Uterus (tissue), 4 donors: ENCODE measurements around the gene PNMA3. TPM values are rescaled to one million over a fixed set of nuclear protein-coding genes. Genes with fewer than 3 reads are reported as not detected.

Source experiments
- DNase-seq, 2 donors: peaks; one replicate each; pipeline ENCODE4 v3.0.0-alpha.2; 2019 to 2020
- H3K27ac ChIP-seq, 2 donors: fragments of 200-600 bp; sonication (generic); 1 replicate in 1 of 2; 2 replicates in 1 of 2; pipeline ENCODE4 v1.5.1; 2016 to 2018
- H3K27me3 ChIP-seq, 2 donors: fragments of 200-600 bp; sonication (generic); one replicate each; pipeline ENCODE4 v1.5.1; 2018 to 2019; ENCODE audit warnings: control low read depth in 1 of 2
- H3K36me3 ChIP-seq, 2 donors: fragments of 200-600 bp; sonication (generic); one replicate each; pipeline ENCODE4 v1.5.1; 2019; ENCODE audit warnings: control low read depth in 1 of 2
- H3K4me1 ChIP-seq, 2 donors: fragments of 200-600 bp; sonication (generic); one replicate each; pipeline ENCODE4 v1.5.1; 2018 to 2019; ENCODE audit warnings: control low read depth in 1 of 2
- H3K4me3 ChIP-seq, 2 donors: fragments of 200-600 bp; sonication (generic); 1 replicate in 1 of 2; 2 replicates in 1 of 2; pipeline ENCODE4 v1.5.1; 2018 to 2019; ENCODE audit warnings: mild to moderate bottlenecking in 1 of 2
- H3K9me3 ChIP-seq, 2 donors: fragments of 200-600 bp; sonication (generic); one replicate each; pipeline ENCODE4 v1.5.1; 2019; ENCODE audit warnings: control low read depth in 1 of 2
- POLR2A ChIP-seq, 2 donors: fragments of 450-650 bp; IDR thresholded peaks; one replicate each; pipeline ENCODE4 v1.6.1; 2016; ENCODE audit warnings: antibody characterized with exemption in 2 of 2, mild to moderate bottlenecking in 1 of 2, moderate library complexity in 1 of 2
- intact Hi-C: fragments of 100-400 bp; cut with DNase I; formaldehyde crosslinking; loops from one replicate; pipeline ENCODE4 v1.15.1; 2023; ENCODE audit warnings: low total_unique reads
- total RNA-seq, 4 donors: library from RNA; depleted of rRNA in 3 of 4; stranded (reverse); fragments of >200 nt in 3 of 4; gene quantifications; one replicate each; pipeline versions ENCODE4 v1.1.0 to v1.2.4, GENCODE V29; 2014 to 2023
- TF ChIP-seq, protein P1 (sequence below), 4 experiments: fragments of 200-600 bp in 2 of 4; fragments of 450-650 bp in 2 of 4; sonication (generic) in 2 of 4; IDR thresholded peaks; one replicate each; pipeline ENCODE4 v1.5.1; 2016 to 2019; ENCODE audit warnings: antibody characterized with exemption in 4 of 4, mild to moderate bottlenecking in 2 of 4, moderate library complexity in 1 of 4
- donor health status: DM: yes; HTN: yes; CAD: no.

The PNMA3 gene
- total RNA-seq, 4 donors from 2014 or later: 0.49 to 4.8 TPM; not detected in 2

DNA sequence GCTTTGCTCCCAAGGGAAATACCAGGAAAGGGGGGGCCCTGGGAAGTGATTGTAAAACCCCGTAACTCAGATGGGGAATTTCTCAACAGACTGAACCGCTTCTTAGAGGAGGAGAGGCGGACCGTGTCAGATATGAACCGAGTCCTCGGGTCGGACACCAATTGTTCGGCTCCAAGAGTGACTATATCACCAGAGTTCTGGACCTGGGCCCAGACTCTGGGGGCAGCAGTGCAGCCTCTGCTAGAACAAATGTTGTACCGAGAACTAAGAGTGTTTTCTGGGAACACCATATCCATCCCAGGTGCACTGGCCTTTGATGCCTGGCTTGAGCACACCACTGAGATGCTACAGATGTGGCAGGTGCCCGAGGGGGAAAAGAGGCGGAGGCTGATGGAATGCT is 1.0 kb downstream of the PNMA3 start:
- no peak for DNase-seq
- intact Hi-C loops: no loop called here
- H3K27me3 ChIP-seq: peaks cover 0 to 6% of the 10 kb centered on the region in 2 donors

DNA sequence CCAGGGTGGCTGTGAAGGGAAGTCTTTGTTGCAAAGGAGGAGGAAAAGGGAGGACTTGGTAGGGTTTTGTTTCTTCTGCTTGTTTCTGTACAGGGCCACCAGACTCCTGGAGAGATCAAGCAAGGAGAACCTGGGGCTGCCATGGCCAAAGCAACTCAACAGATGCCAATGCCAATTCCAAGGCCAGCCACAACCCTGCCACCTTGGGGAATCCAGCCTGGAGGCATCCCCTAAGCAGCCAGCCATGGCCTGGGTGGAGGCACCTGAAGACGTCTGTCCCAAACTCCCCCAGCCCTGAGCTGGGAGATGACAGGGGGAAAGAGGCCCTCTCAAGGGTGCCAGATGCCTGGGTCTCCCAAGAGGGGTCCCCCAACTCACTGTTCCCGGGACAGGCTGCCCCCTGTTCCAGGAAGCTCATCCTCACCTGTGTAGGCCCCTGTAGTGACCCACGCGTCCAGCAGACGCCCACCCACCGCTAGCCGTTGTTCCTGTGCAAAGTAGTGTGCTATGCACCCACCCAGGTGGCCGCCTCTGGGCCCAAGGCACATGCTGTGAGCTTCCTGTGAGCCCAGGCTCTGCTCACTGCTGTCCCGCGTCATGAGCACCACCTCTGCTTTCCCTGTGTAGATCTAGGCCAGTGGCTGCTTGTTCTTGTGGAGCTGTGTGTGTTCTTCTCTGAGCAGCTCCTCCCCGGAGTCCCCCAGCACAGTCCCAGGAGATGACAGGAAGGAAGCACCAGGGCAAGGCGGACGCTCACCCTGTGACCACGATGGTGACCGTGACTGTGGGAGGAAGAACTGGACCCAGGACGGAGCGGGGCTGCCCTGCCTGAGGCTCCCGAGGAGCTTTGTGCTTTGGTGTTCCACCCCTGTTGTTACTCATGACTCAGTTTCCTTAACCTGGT is 3.2 kb downstream of the PNMA3 start:
- DNase-seq: no peak
- H3K27me3 ChIP-seq: peaks cover 0 to 6% of the 10 kb centered on the region in 2 donors
- TF ChIP-seq POLR2A (IDR thresholded peaks at IDR 0.05): no peak
- TF ChIP-seq, protein P1, sequence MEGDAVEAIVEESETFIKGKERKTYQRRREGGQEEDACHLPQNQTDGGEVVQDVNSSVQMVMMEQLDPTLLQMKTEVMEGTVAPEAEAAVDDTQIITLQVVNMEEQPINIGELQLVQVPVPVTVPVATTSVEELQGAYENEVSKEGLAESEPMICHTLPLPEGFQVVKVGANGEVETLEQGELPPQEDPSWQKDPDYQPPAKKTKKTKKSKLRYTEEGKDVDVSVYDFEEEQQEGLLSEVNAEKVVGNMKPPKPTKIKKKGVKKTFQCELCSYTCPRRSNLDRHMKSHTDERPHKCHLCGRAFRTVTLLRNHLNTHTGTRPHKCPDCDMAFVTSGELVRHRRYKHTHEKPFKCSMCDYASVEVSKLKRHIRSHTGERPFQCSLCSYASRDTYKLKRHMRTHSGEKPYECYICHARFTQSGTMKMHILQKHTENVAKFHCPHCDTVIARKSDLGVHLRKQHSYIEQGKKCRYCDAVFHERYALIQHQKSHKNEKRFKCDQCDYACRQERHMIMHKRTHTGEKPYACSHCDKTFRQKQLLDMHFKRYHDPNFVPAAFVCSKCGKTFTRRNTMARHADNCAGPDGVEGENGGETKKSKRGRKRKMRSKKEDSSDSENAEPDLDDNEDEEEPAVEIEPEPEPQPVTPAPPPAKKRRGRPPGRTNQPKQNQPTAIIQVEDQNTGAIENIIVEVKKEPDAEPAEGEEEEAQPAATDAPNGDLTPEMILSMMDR (IDR thresholded peaks at IDR 0.05): no peak
- H3K27ac ChIP-seq: no peak overlapping the region
- no peaks in the 10 kb centered on the region for H3K4me1 ChIP-seq
- H3K4me3 ChIP-seq: no peak overlapping the region
- H3K9me3 ChIP-seq: no peaks in the 10 kb centered on the region
- intact Hi-C loops: no loop called here
- H3K36me3 ChIP-seq: no peaks in the 10 kb centered on the region

More for the DNA sequence above, 1.0 kb downstream of the PNMA3 start:
- Histone ChIP-seq H3K4me1 (no peaks in the 10 kb centered on the region), H3K9me3 (no peaks in the 10 kb centered on the region), H3K36me3 (no peaks in the 10 kb centered on the region), H3K27ac (no peak overlapping the region), H3K4me3 (no peak overlapping the region)
- no peak for TF ChIP-seq POLR2A (IDR thresholded peaks at IDR 0.05)
- TF ChIP-seq, protein P1 (IDR thresholded peaks at IDR 0.05): no peak

DNA sequence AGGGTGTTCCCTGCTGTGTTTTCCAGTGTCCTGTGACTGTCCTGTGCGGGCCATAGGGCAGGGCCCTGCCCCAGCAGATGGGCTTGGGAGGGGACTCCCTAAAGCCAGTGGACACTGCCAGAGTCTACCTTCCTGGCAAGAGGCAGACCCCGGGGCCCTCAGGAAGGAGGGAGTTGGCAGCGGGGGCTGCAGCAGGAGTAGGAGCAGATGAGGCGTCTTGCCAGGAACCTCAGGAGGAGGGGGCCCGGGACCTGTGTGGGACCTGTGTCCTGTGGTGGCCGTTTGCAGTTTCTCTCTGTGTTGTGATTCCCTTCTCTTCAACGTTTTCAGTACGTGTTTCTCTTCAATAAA is 3.8 kb downstream of the PNMA3 start:
- no peaks in the 10 kb centered on the region for H3K4me1 ChIP-seq
- H3K27ac ChIP-seq: no peak overlapping the region
- intact Hi-C loops: no loop called here
- no peak for TF ChIP-seq POLR2A (IDR thresholded peaks at IDR 0.05)
- TF ChIP-seq, protein P1 (IDR thresholded peaks at IDR 0.05): no peak
- H3K4me3 ChIP-seq: no peak overlapping the region
- H3K9me3 ChIP-seq: no peaks in the 10 kb centered on the region
- DNase-seq: no peak
- H3K36me3 ChIP-seq: no peaks in the 10 kb centered on the region
- peaks cover 0 to 6% of the 10 kb centered on the region in 2 donors for H3K27me3 ChIP-seq

DNA sequence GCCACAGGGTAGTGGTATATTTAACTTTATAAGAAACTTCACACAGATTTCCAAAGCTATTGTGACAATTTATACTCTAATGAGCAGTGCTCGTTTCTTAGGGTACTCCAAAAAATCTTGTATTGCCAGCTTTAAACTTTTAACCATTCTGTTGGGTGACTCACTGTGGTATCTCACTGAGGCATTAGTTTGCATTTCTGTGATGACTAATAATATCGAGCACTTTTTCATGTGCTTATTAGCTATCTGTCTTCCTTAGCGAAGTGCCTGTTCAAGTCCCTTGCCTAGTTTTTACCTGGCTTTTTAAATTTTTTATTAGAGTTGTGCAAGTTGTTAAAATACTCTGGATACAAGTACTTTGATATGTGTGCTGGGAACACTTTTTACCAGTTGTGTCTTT is 5.5 kb downstream of the PNMA3 start:
- TF ChIP-seq POLR2A (IDR thresholded peaks at IDR 0.05): no peak
- TF ChIP-seq, protein P1 (IDR thresholded peaks at IDR 0.05): no peak
- no peak for DNase-seq
- Histone ChIP-seq H3K9me3 (no peaks in the 10 kb centered on the region), H3K4me3 (no peak overlapping the region), H3K36me3 (no peaks in the 10 kb centered on the region), H3K27me3 (peaks cover 0 to 6% of the 10 kb centered on the region in 2 donors), H3K4me1 (no peaks in the 10 kb centered on the region), H3K27ac (no peak overlapping the region)
- intact Hi-C loops: no loop called here

DNA sequence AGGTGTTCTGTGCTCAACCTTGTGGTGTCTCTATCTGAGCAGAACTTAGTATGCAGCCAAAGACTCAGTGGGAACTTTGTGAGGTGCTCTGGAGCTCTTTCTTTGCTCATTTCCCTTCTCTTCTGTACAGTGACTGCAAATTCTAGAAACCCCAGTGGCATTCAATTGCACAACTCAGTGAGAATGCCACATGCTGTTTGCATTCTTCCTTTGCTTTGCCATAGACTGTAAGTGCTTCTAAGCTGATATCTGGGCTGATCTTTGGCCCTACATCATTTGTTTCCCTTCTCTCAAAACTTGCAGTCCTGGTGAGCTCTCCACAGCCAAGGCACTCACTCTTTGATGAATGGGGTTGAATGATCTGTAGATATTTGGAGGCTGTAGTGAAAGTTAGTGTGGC is 7.0 kb downstream of the PNMA3 start:
- H3K4me3 ChIP-seq: no peak overlapping the region
- no peak for DNase-seq
- no peaks in the 10 kb centered on the region for H3K9me3 ChIP-seq
- H3K36me3 ChIP-seq: no peaks in the 10 kb centered on the region
- no peaks in the 10 kb centered on the region for H3K4me1 ChIP-seq
- H3K27ac ChIP-seq: no peak overlapping the region
- intact Hi-C loops: no loop called here
- no peak for TF ChIP-seq POLR2A (IDR thresholded peaks at IDR 0.05)
- TF ChIP-seq, protein P1 (IDR thresholded peaks at IDR 0.05): no peak
- peaks cover 0 to 4% of the 10 kb centered on the region in 2 donors for H3K27me3 ChIP-seq
